Uterus (tissue), 4 donors: ENCODE results near the gene CD72. TPM values are rescaled to one million over a fixed set of nuclear protein-coding genes. Genes with fewer than 3 reads are reported as not detected.

Source experiments
- DNase-seq, 2 donors: peaks; one replicate each; pipeline ENCODE4 v3.0.0-alpha.2; 2019 to 2020
- H3K27ac ChIP-seq, 2 donors: fragments of 200-600 bp; sonication (generic); 1 replicate in 1 of 2; 2 replicates in 1 of 2; pipeline ENCODE4 v1.5.1; 2016 to 2018
- H3K27me3 ChIP-seq, 2 donors: fragments of 200-600 bp; sonication (generic); one replicate each; pipeline ENCODE4 v1.5.1; 2018 to 2019; ENCODE audit warnings: control low read depth in 1 of 2
- H3K36me3 ChIP-seq, 2 donors: fragments of 200-600 bp; sonication (generic); one replicate each; pipeline ENCODE4 v1.5.1; 2019; ENCODE audit warnings: control low read depth in 1 of 2
- H3K4me1 ChIP-seq, 2 donors: fragments of 200-600 bp; sonication (generic); one replicate each; pipeline ENCODE4 v1.5.1; 2018 to 2019; ENCODE audit warnings: control low read depth in 1 of 2
- H3K4me3 ChIP-seq, 2 donors: fragments of 200-600 bp; sonication (generic); 1 replicate in 1 of 2; 2 replicates in 1 of 2; pipeline ENCODE4 v1.5.1; 2018 to 2019; ENCODE audit warnings: mild to moderate bottlenecking in 1 of 2
- H3K9me3 ChIP-seq, 2 donors: fragments of 200-600 bp; sonication (generic); one replicate each; pipeline ENCODE4 v1.5.1; 2019; ENCODE audit warnings: control low read depth in 1 of 2
- POLR2A ChIP-seq, 2 donors: fragments of 450-650 bp; IDR thresholded peaks; one replicate each; pipeline ENCODE4 v1.6.1; 2016; ENCODE audit warnings: antibody characterized with exemption in 2 of 2, mild to moderate bottlenecking in 1 of 2, moderate library complexity in 1 of 2
- intact Hi-C: fragments of 100-400 bp; cut with DNase I; formaldehyde crosslinking; loops from one replicate; pipeline ENCODE4 v1.15.1; 2023; ENCODE audit warnings: low total_unique reads
- total RNA-seq, 4 donors: library from RNA; depleted of rRNA in 3 of 4; stranded (reverse); fragments of >200 nt in 3 of 4; gene quantifications; one replicate each; pipeline versions ENCODE4 v1.1.0 to v1.2.4, GENCODE V29; 2014 to 2023
- TF ChIP-seq, protein P1 (sequence below), 4 experiments: fragments of 200-600 bp in 2 of 4; fragments of 450-650 bp in 2 of 4; sonication (generic) in 2 of 4; IDR thresholded peaks; one replicate each; pipeline ENCODE4 v1.5.1; 2016 to 2019; ENCODE audit warnings: antibody characterized with exemption in 4 of 4, mild to moderate bottlenecking in 2 of 4, moderate library complexity in 1 of 4
- donor health status: DM: yes; HTN: yes; CAD: no.

The CD72 gene
- total RNA-seq, 4 donors from 2014 or later, result 2.8 to 3.0 TPM; not detected in 2

- Histone ChIP-seq H3K27me3 (no peaks in the 10 kb centered on the region), H3K4me3 (peak overlapping the region; percentile 82 to 100), H3K9me3 (no peaks in the 10 kb centered on the region), H3K36me3 (no peaks in the 10 kb centered on the region), H3K27ac (peak overlapping the region; percentile 96 to 99), H3K4me1 (peaks cover 0 to 6% of the 10 kb centered on the region in 2 donors)
- DNase-seq, result peak in 1 of 2 donors; percentile 32
- peak in 1 of 2 donors; percentile 19 for TF ChIP-seq POLR2A (IDR thresholded peaks at IDR 0.05)
- TF ChIP-seq, protein P1, sequence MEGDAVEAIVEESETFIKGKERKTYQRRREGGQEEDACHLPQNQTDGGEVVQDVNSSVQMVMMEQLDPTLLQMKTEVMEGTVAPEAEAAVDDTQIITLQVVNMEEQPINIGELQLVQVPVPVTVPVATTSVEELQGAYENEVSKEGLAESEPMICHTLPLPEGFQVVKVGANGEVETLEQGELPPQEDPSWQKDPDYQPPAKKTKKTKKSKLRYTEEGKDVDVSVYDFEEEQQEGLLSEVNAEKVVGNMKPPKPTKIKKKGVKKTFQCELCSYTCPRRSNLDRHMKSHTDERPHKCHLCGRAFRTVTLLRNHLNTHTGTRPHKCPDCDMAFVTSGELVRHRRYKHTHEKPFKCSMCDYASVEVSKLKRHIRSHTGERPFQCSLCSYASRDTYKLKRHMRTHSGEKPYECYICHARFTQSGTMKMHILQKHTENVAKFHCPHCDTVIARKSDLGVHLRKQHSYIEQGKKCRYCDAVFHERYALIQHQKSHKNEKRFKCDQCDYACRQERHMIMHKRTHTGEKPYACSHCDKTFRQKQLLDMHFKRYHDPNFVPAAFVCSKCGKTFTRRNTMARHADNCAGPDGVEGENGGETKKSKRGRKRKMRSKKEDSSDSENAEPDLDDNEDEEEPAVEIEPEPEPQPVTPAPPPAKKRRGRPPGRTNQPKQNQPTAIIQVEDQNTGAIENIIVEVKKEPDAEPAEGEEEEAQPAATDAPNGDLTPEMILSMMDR (IDR thresholded peaks at IDR 0.05), result no peak
- intact Hi-C loops, result loop anchor here (5.0 kb wide), 1 partner anchor 73 kb away; the partner anchor contains the start of genes CREB3 and TLN1
Measured at GRCh38 chr9:35659340-35659739, 41.1 kb upstream of the CD72 start.

- H3K27ac ChIP-seq, result peak overlapping the region; percentile 96 to 99
- no peaks in the 10 kb centered on the region for H3K9me3 ChIP-seq
- H3K4me3 ChIP-seq, result peak overlapping the region; percentile 82 to 100
- peaks cover 0 to 6% of the 10 kb centered on the region in 2 donors for H3K4me1 ChIP-seq
- peak; percentile 53 to 54 for DNase-seq
- intact Hi-C loops, result loop anchor here (5.0 kb wide), 1 partner anchor 73 kb away; the partner anchor contains the start of genes CREB3 and TLN1
- H3K36me3 ChIP-seq, result no peaks in the 10 kb centered on the region
- no peaks in the 10 kb centered on the region for H3K27me3 ChIP-seq
- TF ChIP-seq, protein P1 (IDR thresholded peaks at IDR 0.05), result no peak
- TF ChIP-seq POLR2A (IDR thresholded peaks at IDR 0.05), result no peak
Measured at GRCh38 chr9:35658968-35659220, 40.7 kb upstream of the CD72 start.

DNA sequence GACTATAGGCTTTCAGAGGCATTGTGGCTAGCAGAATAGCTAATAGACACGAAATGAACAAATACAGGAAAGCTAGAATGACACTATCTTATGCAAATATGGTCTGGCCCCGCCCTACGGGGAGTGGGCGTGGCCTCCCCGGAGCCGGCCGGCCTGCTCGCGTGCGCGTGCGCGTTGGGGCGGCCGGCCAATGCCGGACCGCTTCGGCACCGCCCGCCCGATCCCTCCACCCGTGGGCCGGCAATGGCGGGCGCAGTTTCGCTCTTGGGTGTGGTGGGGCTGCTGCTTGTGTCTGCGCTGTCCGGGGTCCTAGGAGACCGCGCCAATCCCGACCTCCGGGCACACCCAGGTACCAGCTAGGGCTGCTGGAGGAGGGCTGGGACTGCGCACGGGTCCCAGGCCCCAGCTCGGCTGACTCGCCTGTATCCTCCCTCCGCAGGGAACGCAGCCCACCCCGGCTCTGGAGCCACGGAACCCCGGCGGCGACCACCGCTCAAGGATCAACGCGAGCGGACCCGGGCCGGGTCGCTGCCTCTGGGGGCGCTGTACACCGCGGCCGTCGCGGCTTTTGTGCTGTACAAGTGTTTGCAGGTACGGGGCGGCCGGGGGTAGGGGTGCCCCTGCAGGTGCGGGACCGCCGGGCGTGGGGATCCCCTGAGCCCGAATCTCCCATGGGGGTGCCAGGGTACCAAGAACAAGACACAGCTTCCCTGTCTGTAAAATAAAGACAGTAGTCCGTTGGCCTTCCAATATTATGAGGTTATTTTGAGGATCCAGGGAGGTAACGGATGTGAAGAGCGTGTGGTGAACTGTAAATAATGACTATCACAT, 40.1 kb upstream of the CD72 start, which contains the start of gene CCDC107:
CCDC107 (plus strand) TSS at position 156 of the 831 bp plus-strand sequence; CDS start at position 244, 88 bp downstream.
- H3K4me3 ChIP-seq, result peak within 1 kb of the TSS; percentile 82 to 100
- peaks cover 0 to 6% of the 10 kb centered on the region in 2 donors for H3K4me1 ChIP-seq
- H3K36me3 ChIP-seq, result no peaks in the 10 kb centered on the region
- TF ChIP-seq POLR2A (IDR thresholded peaks at IDR 0.05), result peak; percentile 95 to 98
- TF ChIP-seq, protein P1 (IDR thresholded peaks at IDR 0.05), result peak; percentile 43 to 68 (median 64)
- H3K27ac ChIP-seq, result peak within 1 kb of the TSS; percentile 96 to 99
- no peaks in the 10 kb centered on the region for H3K27me3 ChIP-seq
- no peaks in the 10 kb centered on the region for H3K9me3 ChIP-seq
- peak; percentile 81 to 86 for DNase-seq
- intact Hi-C loops, result loop anchor here (5.0 kb wide), 1 partner anchor 74 kb away; the partner anchor contains the start of genes CREB3 and TLN1

DNA sequence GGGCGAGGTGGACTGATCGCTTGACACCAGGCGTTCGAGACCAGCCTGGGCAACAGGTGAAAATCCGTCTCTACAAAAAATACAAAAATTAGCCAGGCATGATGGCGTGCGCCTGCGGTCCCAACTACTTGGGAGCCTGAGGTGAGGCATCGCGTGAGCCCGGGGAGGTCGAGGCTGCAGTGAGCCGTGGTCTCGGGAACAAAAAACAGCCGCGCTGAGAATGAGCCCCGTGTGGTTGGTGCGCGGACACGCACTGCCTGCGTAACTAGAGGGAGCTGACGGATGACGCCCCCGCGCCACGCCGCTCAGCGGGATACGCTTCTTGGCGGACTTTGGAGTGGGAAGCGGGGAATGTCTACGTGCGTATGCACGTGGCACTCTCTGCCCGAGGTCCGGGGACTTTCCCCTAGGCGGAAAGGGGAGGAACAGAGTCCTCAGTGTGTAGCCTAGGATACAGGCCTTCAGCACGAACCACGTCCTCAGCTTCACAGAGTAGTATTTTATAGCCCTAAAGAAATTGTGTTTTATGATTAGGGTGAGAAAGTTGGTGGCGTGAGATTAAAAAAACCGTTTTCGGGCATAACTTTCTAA, 39.4 kb upstream of the CD72 start, which contains the start of gene RMRP:
RMRP (minus strand) TSS at position 474 of the 591 bp plus-strand sequence.
- no peaks in the 10 kb centered on the region for H3K27me3 ChIP-seq
- H3K4me1 ChIP-seq, result peaks cover 0 to 6% of the 10 kb centered on the region in 2 donors
- peak; percentile 97 to 98 for DNase-seq
- intact Hi-C loops, result loop anchor here (5.0 kb wide), 1 partner anchor 75 kb away; the partner anchor contains the start of genes CREB3 and TLN1
- peak within 1 kb of the TSS; percentile 96 to 99 for H3K27ac ChIP-seq
- no peaks in the 10 kb centered on the region for H3K36me3 ChIP-seq
- H3K4me3 ChIP-seq, result peak within 1 kb of the TSS; percentile 82 to 100
- H3K9me3 ChIP-seq, result no peaks in the 10 kb centered on the region
- TF ChIP-seq, protein P1 (IDR thresholded peaks at IDR 0.05), result peak; percentile 33 to 73 (median 46)
- TF ChIP-seq POLR2A (IDR thresholded peaks at IDR 0.05), result peak; percentile 85 to 86
